Measurements from ENCODE around the gene CLMN.
"Not testable (repeated sequence)": the region's sequence is repeated elsewhere in the genome, so short reads cannot be mapped to it uniquely, and the experiment has no call there.

The CLMN gene

DNA sequence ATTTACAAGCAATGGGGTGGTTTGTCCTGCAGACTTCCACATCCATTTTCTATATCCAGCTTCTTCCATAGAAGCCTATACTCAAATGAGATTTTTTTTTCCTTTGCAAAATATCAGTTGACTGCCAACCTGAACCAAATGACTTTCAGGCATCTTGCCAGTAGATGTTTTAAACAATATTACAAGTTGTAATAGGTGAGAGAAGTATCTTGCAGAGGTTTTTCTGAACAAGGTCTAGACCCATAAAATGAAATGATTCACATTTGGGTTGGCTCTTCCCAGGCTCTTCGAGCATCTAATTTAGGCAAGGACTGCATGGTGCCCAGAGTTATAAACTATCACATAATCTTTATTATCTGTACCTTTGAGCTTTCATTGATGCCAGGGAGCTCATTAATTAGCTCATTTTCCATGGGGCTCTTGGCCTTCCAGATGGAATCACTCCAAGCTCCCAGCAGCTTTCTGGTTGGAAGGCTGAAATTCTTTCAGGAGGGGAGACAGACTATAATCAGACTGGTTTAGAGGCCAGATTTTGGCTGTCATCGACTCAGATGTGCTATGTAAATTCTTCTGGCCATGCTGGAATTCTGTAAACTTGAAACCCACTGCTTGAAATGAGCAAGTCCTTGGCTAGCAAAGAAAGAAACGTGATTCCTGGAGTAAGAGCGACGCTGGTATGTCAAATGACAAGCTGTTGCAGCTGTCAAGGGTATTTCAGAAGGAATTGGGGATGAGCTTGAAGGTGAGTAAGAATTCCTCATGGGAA, 130.2 kb downstream of the CLMN start:
- DNase-seq, result no peak

DNA sequence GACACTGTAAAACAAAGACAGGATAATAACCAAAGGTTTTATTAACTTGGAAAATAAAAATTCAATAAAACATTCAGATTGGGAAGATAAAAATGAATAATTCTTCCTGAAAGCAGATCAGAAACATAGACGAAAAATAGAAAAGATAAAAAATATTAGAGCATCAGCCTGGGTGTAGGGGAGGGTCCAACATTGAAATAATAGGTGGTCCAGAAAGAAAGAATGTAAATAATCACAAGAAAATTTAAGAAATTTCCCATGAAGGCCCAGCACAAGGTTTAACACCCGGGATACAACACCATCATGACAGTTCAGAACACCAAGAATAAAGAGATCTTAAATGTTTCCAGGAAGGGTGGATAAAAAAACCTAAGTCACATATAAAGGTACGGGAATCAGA, 131.3 kb downstream of the CLMN start:
- DNase-seq, result no peak

DNA sequence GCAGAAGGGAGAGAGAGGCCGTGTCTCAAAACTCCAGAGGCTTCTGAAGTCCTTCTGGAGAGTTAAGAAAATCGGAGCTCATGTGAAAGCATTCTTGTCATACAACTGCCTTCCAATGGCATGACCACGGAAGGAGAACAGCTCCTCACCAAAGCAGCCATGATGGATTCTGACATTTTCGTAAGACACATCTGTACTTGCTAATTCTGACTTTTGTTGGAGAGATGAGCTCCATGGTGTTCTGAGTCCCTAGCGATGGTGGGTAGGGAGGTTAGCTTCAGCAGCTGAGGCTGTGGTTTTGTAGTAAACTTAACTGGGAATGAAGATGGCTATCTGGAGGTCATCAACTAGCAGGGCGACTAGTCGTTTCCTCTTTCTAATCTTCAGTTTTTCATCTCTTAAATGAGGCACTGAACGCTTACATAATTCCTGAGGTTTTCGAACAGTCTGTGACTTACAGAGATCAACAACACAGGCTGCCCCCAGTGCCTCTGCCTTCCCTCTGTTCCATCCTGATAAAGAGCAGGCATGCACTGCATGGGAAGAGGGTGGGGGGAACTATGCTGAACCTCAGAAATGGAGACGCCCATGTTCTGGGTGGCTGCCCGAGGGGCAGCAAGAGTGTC, 133.8 kb downstream of the CLMN start:
- no peak for DNase-seq

DNA sequence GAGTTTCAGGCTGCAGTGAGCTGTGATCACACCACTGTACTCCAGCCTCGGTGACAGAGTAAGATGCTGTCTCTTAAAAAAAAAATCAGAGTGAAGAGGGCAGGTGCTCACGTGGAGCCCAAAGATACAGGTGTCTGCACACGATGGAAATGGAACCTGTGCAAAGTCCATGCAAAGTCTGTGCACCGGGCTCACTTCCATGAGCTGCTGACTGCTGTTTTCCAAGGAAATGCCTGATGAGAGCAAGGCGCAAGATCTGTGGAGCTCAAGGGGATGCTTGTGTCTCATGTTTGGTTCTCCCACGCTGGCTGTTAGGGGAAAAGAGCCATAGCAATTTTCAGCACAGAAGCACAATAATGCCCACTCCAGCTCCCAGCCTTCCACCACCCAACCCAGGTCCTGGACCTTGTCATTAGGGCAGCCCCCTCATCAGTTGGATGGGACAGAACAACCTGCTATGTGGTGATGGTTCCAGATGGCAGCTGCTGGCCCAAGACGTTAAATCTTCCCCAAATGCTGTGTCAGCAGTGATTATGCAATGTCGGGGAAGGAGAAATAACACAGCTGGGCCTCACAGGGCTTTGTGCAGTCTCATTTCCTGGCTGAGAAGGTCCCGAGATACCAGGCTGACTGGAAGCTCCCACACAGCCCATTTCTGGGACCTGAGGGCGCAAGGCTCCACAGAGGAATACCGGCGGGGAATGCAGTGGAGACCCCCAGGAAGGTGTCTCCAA, 134.5 kb downstream of the CLMN start:
- no peak for DNase-seq

DNA sequence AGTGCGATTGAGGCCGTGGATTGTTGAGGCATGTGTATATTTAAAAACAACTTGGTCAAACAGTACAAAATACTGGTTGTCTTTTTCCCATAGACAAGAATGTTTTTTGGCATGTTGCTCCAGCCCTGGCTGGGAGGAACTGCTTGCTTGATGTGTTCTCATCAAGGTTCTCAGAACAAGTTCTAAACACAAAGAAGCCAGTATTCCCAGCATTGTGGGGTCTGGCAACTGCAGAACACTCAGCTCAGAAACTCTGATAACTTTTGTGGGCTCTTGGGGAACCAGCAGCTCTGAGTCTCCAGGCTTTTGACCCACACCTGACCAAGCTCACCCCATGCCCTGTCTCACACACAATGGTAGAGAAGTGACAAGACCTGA, 135.3 kb downstream of the CLMN start:
- no peak for DNase-seq

DNA sequence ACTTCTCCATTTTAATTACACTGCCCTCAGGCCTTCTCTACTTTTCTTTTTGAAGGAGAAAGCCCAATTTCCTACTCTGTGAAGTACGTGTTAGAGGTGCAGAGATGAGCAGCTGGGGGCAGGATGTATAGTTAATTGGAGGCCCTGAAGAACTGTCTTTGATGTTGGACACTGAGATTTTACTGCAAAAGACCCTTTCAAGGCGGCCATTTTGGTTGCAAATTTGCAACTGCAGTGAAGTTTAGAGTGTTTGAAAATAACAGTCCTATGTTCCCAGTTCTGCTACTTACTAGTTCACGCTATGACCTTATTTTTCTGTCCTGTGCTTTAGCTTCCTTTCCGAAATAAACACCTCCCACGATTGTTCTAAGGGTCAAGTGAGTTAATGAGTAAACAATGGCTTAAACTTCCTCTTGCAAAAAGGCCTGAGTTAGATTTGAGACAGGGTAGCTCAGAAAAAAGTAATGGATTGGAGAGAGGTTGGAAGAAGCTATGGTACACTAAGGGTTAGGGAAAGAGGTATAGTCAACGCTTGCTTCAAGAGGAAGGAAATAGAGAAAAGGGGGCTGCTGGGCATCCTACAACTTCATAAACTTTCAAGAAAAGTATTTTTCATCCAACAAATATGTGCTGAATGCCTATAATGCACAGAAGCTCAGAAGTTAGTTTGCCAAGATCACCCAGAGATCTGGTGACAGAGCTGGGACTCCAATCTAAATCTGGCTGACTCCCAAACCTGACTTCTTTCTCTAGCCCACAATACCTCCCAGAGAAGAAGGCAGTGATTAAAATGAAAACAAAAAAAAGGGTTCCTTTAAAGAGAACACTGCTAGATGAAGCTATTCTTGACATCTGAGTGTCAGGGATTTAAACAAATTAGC, 135.9 kb downstream of the CLMN start:
- no peak for DNase-seq

DNA sequence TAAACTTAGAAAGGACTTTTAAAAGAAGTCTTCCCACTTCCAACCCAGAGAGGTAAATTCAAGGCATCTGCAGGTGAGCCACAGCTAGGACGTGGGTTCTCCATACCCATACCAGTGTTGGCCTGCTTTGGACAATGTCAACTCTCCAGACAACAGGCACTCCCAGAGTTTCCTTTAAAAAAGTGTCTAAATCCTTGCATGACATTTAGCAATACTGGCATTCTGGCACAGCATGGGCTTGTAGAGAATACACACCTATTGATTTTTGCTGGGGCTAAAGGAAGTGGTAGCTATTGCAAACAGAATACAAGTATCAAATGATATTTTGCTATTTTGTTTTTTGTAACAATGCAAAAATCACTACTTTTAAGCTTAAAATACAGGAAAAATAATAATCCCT, 136.6 kb downstream of the CLMN start:
- no peak for DNase-seq

DNA sequence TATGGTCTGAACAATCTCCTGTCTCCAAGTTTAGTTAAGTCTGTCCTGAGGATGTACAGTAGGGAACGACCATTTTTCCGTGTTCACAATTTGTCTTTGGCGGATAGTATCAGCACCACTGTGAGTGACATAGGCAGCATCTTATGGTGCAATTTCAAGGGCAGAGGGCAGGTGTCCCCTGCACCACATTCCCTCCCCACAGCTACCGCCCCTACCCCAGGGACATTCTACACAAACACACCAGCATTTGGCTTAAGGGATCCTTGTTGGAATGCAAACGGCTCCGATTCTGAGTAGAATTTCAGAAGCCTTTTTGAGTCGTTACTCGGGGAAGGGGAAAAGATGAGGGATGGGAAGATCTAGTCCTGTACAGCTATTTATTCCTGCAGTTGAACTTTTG, 137.3 kb downstream of the CLMN start:
- DNase-seq, result no peak

DNA sequence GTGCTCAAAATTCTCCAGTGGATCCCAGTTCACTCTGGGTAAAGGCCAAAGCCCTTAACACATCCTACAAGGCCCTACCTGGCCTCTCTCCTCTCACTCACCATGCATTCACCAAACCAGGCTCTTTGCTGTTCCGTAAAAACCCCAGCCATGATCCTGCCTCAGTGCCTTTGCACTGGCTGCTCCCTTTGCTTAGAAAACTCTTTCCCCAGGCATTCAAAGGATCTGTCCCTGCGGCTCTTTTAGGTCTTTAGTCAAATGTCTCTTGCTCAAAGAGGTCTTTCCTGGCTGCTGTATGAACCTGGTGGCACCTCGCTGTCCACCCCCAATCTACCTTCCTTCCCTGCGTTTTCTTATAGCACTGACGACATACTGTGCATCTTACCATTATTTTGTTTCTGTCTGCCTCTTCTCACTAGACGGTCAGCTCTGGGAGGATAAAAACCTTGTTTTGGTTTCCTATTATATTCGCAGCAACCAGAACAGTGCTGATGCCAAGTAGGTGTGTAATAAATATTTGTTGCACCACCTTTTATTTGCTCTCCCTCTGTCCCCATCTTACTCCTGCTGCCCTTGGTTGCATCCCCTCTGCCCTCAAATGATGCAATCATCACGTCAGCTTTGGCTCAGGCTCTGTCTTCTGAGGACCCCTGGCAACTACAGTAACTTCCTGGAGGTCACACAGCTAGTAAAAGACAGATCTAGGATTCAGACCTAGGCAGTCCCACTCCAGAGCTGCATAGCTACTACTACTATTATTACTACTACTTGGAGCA, 138.6 kb downstream of the CLMN start:
- no peak for DNase-seq

DNA sequence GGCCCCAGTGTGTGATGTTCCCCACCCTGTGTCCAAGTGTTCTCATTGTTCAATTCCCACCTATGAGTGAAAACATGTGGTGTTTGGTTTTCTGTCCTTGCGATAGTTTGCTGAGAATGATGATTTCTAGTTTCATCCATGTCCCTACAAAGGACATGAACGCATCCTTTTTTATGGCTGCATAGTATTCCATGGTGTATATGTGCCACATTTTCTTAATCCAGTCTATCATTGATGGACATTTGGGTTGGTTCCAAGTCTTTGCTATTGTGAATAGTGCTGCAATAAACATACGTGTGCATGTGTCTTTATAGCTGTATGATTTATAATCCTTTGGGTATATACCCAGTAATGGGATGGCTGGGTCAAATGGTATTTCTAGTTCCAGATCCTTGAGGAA, 144.0 kb downstream of the CLMN start:
- DNase-seq, result not testable (repeated sequence)

DNA sequence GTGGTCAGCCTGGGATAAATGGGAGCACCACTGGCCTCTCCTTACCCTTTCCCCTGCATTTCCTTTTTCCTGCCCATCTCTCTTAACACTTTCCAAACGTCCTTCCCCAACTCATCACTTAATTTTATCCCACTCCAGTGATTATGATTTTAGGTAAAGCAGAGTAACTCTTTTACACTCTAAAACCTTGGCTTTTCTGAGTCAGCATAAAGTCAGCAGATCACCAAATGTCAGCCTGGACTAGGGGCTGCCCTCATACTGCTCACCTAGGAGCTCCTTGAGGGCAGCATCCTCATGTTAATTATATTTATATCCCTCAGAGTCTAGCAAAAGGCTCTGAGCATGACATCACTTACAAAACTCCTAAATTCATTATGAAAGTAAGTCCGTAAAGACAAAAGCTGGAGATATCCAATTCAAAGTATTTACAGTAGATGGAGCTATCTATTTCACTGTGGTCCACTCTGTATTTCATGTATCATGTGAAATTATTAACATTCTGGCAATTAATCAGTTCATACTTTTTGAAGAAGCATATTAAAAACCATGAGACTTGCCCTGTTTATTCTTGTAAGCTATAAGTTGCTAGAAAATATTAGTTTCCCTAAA, 145.4 kb downstream of the CLMN start:
- no peak for DNase-seq

DNA sequence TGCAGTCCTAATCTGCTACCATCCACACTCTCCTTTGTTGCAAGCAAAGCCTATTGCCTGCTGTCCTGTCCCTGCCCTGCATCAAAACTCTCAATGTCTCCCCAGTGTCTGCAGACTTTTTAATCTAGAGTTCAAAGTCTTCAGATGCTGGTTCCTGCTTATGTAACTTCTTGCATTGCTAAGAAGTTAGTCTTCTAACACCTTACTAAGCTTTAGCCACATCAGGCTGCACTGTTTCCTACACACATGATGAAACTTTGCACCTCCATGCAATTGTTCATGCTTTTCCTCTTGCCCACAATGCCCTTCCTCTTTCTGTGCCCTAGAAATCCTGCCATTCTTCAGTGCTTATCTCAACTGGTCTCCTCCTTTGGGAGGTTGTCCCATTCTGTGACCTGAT, 146.2 kb downstream of the CLMN start:
- no peak for DNase-seq

DNA sequence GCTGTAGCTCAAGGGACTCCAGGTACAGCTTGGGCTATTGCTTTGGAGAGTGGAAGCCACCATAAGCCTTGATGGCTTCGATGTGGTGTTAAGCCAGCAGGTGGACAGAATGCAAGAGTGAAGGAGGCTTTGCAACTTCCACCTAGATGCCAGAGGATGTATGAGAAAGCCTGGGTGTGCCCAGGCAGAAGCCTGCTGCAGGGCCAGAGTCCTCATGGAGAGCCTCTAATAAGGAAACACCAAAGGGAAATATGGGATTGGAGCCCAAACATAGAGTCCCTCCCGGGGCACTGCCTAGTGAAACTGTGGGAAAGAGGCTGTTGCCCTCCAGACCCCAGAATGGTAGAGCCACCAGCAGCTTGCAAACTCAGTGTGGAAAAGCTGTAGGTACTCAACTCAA, 152.5 kb downstream of the CLMN start:
- DNase-seq, result no peak

DNA sequence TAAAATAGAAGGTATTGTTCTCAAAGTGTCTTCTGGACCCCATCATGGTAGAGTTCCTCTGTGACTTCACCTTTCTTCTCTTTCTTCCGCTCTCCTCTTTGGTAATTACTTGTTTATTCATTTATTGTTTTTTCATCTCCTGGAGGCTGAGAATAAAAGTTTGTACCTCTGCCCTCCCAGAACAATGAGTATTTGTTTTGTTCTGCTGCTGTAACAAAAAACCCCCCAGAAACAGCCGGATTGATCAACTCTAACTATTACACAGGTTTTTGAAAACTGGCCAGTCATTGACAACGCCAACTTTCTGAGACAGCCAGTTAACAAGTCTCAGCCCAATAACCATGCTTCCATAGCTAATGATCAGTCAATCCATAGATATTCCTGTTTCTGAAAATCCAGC, 154.2 kb downstream of the CLMN start:
- DNase-seq, result no peak

DNA sequence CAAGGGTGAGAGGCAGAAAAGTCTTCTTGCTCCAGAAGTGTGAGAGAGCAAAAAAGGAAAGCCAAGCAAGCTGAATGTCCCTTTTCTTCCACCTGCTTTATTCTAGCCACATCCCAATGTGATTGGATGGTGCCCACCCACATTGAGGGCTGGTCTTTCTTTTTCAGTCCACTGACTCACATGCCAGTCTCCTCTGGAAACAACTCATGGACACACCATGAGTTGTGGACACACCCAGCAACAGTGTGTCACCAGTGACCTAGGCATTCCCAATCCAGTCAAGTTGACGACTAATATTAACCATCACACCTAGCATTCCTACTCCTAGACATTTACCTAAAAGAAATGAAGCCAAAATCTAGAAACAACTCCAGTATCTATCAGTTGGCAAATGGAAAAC, 155.2 kb downstream of the CLMN start:
- DNase-seq, result no peak

DNA sequence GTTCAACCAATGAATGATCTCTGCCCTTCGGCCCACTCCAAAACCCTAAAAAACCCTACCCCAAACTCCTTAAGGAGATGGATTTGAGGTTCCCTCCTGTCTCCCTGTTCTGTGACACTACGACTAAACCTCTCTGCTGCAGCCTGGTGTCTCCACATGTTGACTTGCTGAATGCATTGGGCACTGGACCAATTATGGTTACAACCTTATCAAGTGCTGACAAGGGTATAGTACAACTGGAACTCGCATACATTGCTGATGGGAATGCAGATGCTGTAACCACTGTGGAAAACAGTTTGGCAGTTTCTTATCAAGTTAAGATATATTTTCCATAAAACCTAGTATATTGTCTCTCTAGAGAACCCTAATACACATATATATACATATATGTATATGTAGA, 156.0 kb downstream of the CLMN start:
- no peak for DNase-seq

DNA sequence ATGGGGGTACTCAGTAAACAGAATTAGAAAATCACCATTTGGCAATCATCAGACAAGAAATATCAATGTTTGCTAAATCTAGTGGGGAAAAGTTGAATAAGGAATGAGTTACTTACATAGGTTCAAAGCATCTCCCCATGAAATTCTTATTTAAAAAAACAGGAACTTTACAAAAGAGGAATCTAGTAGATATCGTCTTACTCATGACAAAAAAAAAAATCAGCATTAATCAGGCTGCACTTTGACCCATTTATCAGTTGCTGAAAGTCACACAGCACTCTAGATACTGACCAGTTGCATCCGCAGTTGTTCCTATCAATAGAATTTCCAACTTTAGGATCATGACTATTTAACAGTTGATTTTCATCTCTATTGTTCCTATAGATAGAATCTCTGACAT, 156.6 kb downstream of the CLMN start:
- no peak for DNase-seq

DNA sequence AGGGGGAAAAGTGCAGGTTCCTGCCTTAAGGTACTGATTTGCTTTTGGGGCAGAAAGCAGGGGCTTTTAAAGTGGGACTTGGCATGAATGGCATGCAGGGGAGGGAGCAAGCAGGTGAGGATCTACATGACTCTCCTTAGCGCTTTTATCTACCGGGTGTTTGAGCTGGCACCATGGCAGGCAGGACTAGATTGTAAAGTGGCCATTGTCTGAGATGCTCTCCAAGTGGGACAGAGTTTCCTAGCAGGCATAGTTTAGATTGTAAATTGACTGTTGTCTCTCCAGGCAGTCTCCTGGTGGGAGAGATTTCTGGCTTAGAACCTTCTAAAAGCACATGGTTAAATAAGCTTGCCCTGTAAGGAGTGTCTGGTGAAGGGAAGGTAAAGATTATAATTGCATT, 157.1 kb downstream of the CLMN start:
- no peak for DNase-seq

DNA sequence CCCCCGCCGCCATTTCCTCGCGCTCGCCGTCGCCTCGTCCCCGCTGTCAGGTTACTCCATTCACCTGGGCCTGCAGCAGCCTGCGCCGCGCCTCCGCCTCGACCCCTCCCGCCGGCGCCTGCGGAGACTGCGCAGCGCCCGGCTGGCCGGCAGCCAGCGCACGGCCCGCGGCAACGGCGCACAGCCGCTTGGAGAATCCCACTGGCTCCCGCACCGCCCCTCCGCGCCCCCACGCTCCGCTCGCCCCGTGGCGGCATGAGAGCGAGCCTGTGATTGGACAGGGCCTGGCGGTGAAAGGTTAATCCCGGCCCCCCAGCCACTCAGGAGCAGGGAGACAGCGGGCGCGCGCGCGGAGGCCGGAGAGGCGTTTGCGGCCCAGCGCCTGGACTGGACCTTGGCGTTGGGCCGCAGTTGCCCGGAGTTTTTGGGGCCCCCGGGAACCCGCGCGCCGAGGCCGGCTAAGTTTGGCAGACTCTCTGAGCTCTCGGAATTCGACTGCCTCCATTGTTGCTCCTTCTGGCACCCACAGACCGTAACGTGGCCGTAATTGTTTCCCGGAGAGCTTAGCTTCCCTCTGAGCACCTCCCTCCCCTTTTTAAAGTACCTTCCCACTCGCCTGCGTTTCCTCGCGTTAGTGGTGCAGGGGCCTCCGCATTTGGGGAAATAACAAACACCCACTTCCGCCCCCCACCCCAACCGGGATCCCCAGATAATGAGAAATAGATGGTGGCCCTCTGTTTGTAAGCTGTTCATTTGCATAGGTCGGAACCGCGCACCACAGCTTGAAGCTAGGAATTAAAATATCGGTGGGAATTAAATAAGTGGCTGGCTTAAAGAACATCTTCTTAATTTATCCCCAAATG, 162.2 kb downstream of the CLMN start, which contains the start of gene DICER1:
Gene DICER1 (minus strand): TSS at position 203 of the 863 bp plus-strand sequence. CDS start 24,071 bp downstream, outside the sequence.
- peak; percentile 83 for DNase-seq

DNA sequence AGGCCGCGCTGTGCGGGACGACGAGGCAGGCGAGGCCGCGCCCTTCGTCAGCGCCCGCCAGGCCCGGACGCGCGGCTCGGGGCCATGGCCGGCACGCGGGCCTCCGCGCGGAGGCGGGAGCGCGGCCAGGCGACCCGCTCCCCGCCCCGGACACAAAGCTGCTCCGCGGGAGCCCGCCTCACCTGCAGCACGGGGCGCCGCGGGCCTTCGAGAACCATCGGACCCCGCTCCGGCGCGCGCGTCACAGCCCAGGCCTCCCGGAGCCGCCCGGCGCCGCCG, 162.7 kb downstream of the CLMN start:
- DNase-seq, result no peak

Data from activated gamma-delta T cell (primary cell).